ENCODE measurements around the gene RBM4.
"Not testable (repeated sequence)": the region's sequence is repeated elsewhere in the genome, so short reads cannot be mapped to it uniquely, and the experiment has no call there.

DNA sequence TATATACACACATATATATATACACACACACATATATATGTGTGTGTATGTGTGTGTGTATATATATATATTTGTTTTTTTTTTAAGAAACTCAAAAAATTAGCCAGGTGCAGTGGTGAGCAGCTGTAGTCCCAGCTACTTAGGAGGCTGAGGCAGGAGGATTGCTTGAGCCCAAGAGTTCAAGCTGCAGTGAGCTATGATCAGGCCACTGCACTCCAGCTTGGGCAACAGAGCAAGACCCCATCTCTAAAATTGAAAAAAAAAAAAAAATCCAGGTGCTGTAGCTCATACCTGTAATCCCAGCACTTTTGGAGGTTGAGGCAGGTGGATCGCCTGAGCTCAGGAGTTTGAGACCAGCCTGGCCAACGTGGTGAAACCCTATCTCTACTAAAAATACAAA, 49.2 kb upstream of the RBM4 start:
- TF ChIP-seq CTCF (IDR thresholded peaks at IDR 0.05); EZH2 (IDR thresholded peaks at IDR 0.05; ENCODE audit: borderline replicate concordance, insufficient read depth, low read depth, low read length, poor library complexity, severe bottlenecking): not testable (repeated sequence)
